DND-41 (cell line): ENCODE data around the gene PIAS1.

Experiments
- ATAC-seq: fragments of 200-7000 bp; cut with Tn5 transposase; 3 replicates; pipeline ENCODE4 v1.9.1; 2021; ENCODE audit warnings: low read depth; ENCODE audit not compliant: insufficient read depth
- DNase-seq: peaks from one replicate; pipeline ENCODE4 v3.0.0-alpha.2; 2020
- H2AFZ ChIP-seq: 2 replicates; pipeline ENCODE4 v1.6.0; 2012; ENCODE audit warnings: low read depth, low read length
- H3K27ac ChIP-seq: 2 replicates; pipeline ENCODE4 v1.5.1; 2012; ENCODE audit warnings: low read length, inconsistent platforms
- H3K27me3 ChIP-seq: fragments of 200-600 bp; sonication (generic); 2 replicates; pipeline ENCODE4 v1.6.0; 2012; ENCODE audit warnings: low read length, mild to moderate bottlenecking, inconsistent platforms; ENCODE audit not compliant: insufficient read depth, poor library complexity
- H3K36me3 ChIP-seq: 2 replicates; pipeline ENCODE4 v1.5.1; 2012; ENCODE audit warnings: low read length, inconsistent platforms; ENCODE audit not compliant: insufficient read depth
- H3K4me1 ChIP-seq: 2 replicates; pipeline ENCODE4 v1.5.1; 2012; ENCODE audit warnings: mild to moderate bottlenecking, low read length; ENCODE audit not compliant: insufficient read depth
- H3K4me2 ChIP-seq: 2 replicates; pipeline ENCODE4 v1.6.0; 2012; ENCODE audit warnings: mild to moderate bottlenecking, moderate library complexity, low read length, inconsistent platforms; ENCODE audit not compliant: insufficient read depth
- H3K4me3 ChIP-seq, 2 experiments: fragments of 200-600 bp in 1 of 2; shearing (Covaris generic) in 1 of 2; 2 replicates each; pipeline ENCODE4 v1.5.1; 2012 to 2016; ENCODE audit warnings: inconsistent platforms in 2 of 2, low read length in 2 of 2, mild to moderate bottlenecking in 2 of 2, low read depth in 1 of 2, moderate library complexity in 1 of 2
- H3K79me2 ChIP-seq: 2 replicates; pipeline ENCODE4 v1.6.0; 2012; ENCODE audit warnings: low read length, inconsistent platforms; ENCODE audit not compliant: insufficient read depth
- H3K9ac ChIP-seq: 2 replicates; pipeline ENCODE4 v1.6.0; 2012; ENCODE audit warnings: low read depth, mild to moderate bottlenecking, inconsistent platforms, low read length, moderate library complexity
- H3K9me3 ChIP-seq: 2 replicates; pipeline ENCODE4 v1.5.1; 2012; ENCODE audit warnings: low read length, moderate library complexity, mild to moderate bottlenecking, inconsistent platforms; ENCODE audit not compliant: insufficient read depth, severe bottlenecking
- H4K20me1 ChIP-seq: 2 replicates; pipeline ENCODE4 v1.6.0; 2012; ENCODE audit warnings: low read length; ENCODE audit not compliant: insufficient read depth
- CTCF ChIP-seq: IDR thresholded peaks from 2 replicates; pipeline ENCODE4 v1.5.1; 2012; ENCODE audit warnings: borderline replicate concordance, low read length, moderate library complexity, mild to moderate bottlenecking; ENCODE audit not compliant: poor library complexity, severe bottlenecking; ENCODE audit errors: extremely low read depth
- EZH2 ChIP-seq: IDR thresholded peaks from 3 replicates; pipeline ENCODE4 v1.6.1; 2012; ENCODE audit warnings: borderline replicate concordance, low read depth, mild to moderate bottlenecking, moderate library complexity, low read length, inconsistent platforms; ENCODE audit not compliant: severe bottlenecking

Gene PIAS1

GRCh38 chr15:68091743-68092142 lies 37.6 kb downstream of the PIAS1 start:
- TF ChIP-seq CTCF (no peak), EZH2 (no peak)
- peaks cover 57% of the 10 kb centered on the region for H3K36me3 ChIP-seq

GRCh38 chr15:68096099-68096498 lies 42.0 kb downstream of the PIAS1 start:
- Histone ChIP-seq H4K20me1 (peaks cover 9% of the 10 kb centered on the region), H3K4me1 (no peaks in the 10 kb centered on the region), H3K36me3 (peaks cover 45% of the 10 kb centered on the region), H3K79me2 (peaks cover 95% of the 10 kb centered on the region), H3K27ac (no peak overlapping the region), H2AFZ (no peak overlapping the region), H3K9me3 (peaks cover 16% of the 10 kb centered on the region), H3K4me2 (no peak overlapping the region), H3K4me3 (no peak overlapping the region), H3K27me3 (no peaks in the 10 kb centered on the region), H3K9ac (no peak overlapping the region)
- TF ChIP-seq CTCF (no peak), EZH2 (no peak)
- ATAC-seq = no peak
- no peak for DNase-seq

More at GRCh38 chr15:68091743-68092142, 37.6 kb downstream of the PIAS1 start:
- H3K4me1 ChIP-seq = no peaks in the 10 kb centered on the region
- H3K9me3 ChIP-seq = peaks cover 12% of the 10 kb centered on the region
- ATAC-seq (no peak), DNase-seq (no peak)
- no peak overlapping the region for H3K9ac ChIP-seq
- no peak overlapping the region for H2AFZ ChIP-seq
- H3K27ac ChIP-seq = no peak overlapping the region
- peaks cover 93% of the 10 kb centered on the region for H3K79me2 ChIP-seq
- peaks cover 12% of the 10 kb centered on the region for H4K20me1 ChIP-seq
- no peaks in the 10 kb centered on the region for H3K27me3 ChIP-seq
- no peak overlapping the region for H3K4me2 ChIP-seq
- H3K4me3 ChIP-seq = no peak overlapping the region

- peaks cover 9% of the 10 kb centered on the region for H4K20me1 ChIP-seq
- no peak for TF ChIP-seq CTCF
- TF ChIP-seq EZH2 = no peak
- no peaks in the 10 kb centered on the region for H3K4me1 ChIP-seq
- H3K4me3 ChIP-seq = no peak overlapping the region
- no peak overlapping the region for H3K27ac ChIP-seq
- no peak for DNase-seq
- peaks cover 40% of the 10 kb centered on the region for H3K36me3 ChIP-seq
- peaks cover 16% of the 10 kb centered on the region for H3K9me3 ChIP-seq
- no peak overlapping the region for H2AFZ ChIP-seq
- peaks cover 96% of the 10 kb centered on the region for H3K79me2 ChIP-seq
- ATAC-seq = no peak
- no peaks in the 10 kb centered on the region for H3K27me3 ChIP-seq
- H3K9ac ChIP-seq = no peak overlapping the region
- no peak overlapping the region for H3K4me2 ChIP-seq
These were observed 42.9 kb downstream of the PIAS1 start for GRCh38 chr15:68097029-68097428.

- H3K36me3 ChIP-seq = peaks cover 35% of the 10 kb centered on the region
- H3K9me3 ChIP-seq = peaks cover 16% of the 10 kb centered on the region
- H3K4me1 ChIP-seq = no peaks in the 10 kb centered on the region
- H3K27ac ChIP-seq = no peak overlapping the region
- H3K79me2 ChIP-seq = peaks cover 96% of the 10 kb centered on the region
- H3K9ac ChIP-seq = no peak overlapping the region
- peaks cover 1% of the 10 kb centered on the region; the same call in 1 of the 2 replicates for H4K20me1 ChIP-seq
- no peak overlapping the region for H3K4me2 ChIP-seq
- H3K4me3 ChIP-seq = no peak overlapping the region
- no peak for TF ChIP-seq EZH2
- TF ChIP-seq CTCF = no peak
- no peak overlapping the region for H2AFZ ChIP-seq
- no peak for DNase-seq
- H3K27me3 ChIP-seq = no peaks in the 10 kb centered on the region
- no peak for ATAC-seq
These were observed 44.4 kb downstream of the PIAS1 start for GRCh38 chr15:68098465-68098864.
